ENCODE results near the gene TRMU. TPM values are rescaled to one million over a fixed set of nuclear protein-coding genes. Genes with fewer than 3 reads are reported as not detected.

The TRMU gene
- polyA plus RNA-seq, 1 donor (not counting 4 experiments of a cell fraction or from before 2014, with no cell fraction given), result 33.6 TPM

GRCh38 chr22:46358766-46359165, 23.3 kb downstream of the TRMU start:
- dilution Hi-C loops (cut with MboI; ENCODE audit: extremely low pct_ligation_motif_present, low sequenced_read_pairs), result no loop called here
- Histone ChIP-seq H3K9ac (ENCODE audit: control insufficient read depth, extremely low read depth, insufficient read depth, low read length) (no peak overlapping the region), H3K4me1 (ENCODE audit: control insufficient read depth, extremely low read depth, insufficient read depth, low read length) (peaks cover 9% of the 10 kb centered on the region), H3K9me1 (ENCODE audit: control insufficient read depth, extremely low read depth, insufficient read depth, low read length) (no peaks in the 10 kb centered on the region), H3K9me3 (ENCODE audit: control insufficient read depth, low read depth, low read length) (no peaks in the 10 kb centered on the region), H3K27ac (ENCODE audit: control insufficient read depth, insufficient read depth, low read length) (no peak overlapping the region), H2AFZ (ENCODE audit: control insufficient read depth, low read length) (no peak overlapping the region), H3K27me3 (ENCODE audit: control insufficient read depth, extremely low read depth, insufficient read depth, low read length) (no peaks in the 10 kb centered on the region), H3K4me2 (ENCODE audit: control insufficient read depth, extremely low read depth, insufficient read depth, low read depth, low read length) (no peak overlapping the region), H4K20me1 (ENCODE audit: control insufficient read depth, extremely low read depth, insufficient read depth, low read length) (peaks cover 3% of the 10 kb centered on the region), H3K4me3 (ENCODE audit: control insufficient read depth in 2 of 3, extremely low read depth in 1 of 3, insufficient read depth in 2 of 3, low read depth in 1 of 3, low read length in 3 of 3) (no peak overlapping the region), H3K36me3 (ENCODE audit: control insufficient read depth in 2 of 2, extremely low read depth in 1 of 2, insufficient read depth in 2 of 2, low read length in 2 of 2) (peaks cover 23 to 42% of the 10 kb centered on the region in 2 experiments), H3K79me2 (ENCODE audit: control insufficient read depth, insufficient read depth, low read length) (no peaks in the 10 kb centered on the region)
- FAIRE-seq, result no peak
- TF ChIP-seq CTCF (optimal IDR thresholded peaks at IDR 0.05 in 1 of 3, IDR thresholded peaks at IDR 0.05 in 1 of 3, conservative IDR thresholded peaks at IDR 0.05 in 1 of 3; ENCODE audit: extremely low read depth in 1 of 3, insufficient read depth in 2 of 3, low read length in 3 of 3) (no peak), EZH2 (IDR thresholded peaks at IDR 0.05; ENCODE audit: low read length) (no peak)
- no peak for DNase-seq (ENCODE audit: low read depth, low spot score)

GRCh38 chr22:46359362-46359761, 23.8 kb downstream of the TRMU start:
- DNase-seq (ENCODE audit: low read depth, low spot score), result no peak

More at GRCh38 chr22:46359362-46359761, 23.8 kb downstream of the TRMU start:
- Histone ChIP-seq H3K9ac (ENCODE audit: control insufficient read depth, extremely low read depth, insufficient read depth, low read length) (no peak overlapping the region), H3K9me3 (ENCODE audit: control insufficient read depth, low read depth, low read length) (no peaks in the 10 kb centered on the region), H3K79me2 (ENCODE audit: control insufficient read depth, insufficient read depth, low read length) (no peaks in the 10 kb centered on the region), H3K4me2 (ENCODE audit: control insufficient read depth, extremely low read depth, insufficient read depth, low read depth, low read length) (no peak overlapping the region), H3K4me3 (ENCODE audit: control insufficient read depth in 2 of 3, extremely low read depth in 1 of 3, insufficient read depth in 2 of 3, low read depth in 1 of 3, low read length in 3 of 3) (no peak overlapping the region), H3K36me3 (ENCODE audit: control insufficient read depth in 2 of 2, extremely low read depth in 1 of 2, insufficient read depth in 2 of 2, low read length in 2 of 2) (peaks cover 17 to 39% of the 10 kb centered on the region in 2 experiments), H2AFZ (ENCODE audit: control insufficient read depth, low read length) (no peak overlapping the region), H4K20me1 (ENCODE audit: control insufficient read depth, extremely low read depth, insufficient read depth, low read length) (peaks cover 3% of the 10 kb centered on the region), H3K9me1 (ENCODE audit: control insufficient read depth, extremely low read depth, insufficient read depth, low read length) (no peaks in the 10 kb centered on the region), H3K27me3 (ENCODE audit: control insufficient read depth, extremely low read depth, insufficient read depth, low read length) (no peaks in the 10 kb centered on the region), H3K4me1 (ENCODE audit: control insufficient read depth, extremely low read depth, insufficient read depth, low read length) (peaks cover 9% of the 10 kb centered on the region), H3K27ac (ENCODE audit: control insufficient read depth, insufficient read depth, low read length) (no peak overlapping the region)
- TF ChIP-seq EZH2 (IDR thresholded peaks at IDR 0.05; ENCODE audit: low read length), result no peak
- no peak for TF ChIP-seq CTCF (optimal IDR thresholded peaks at IDR 0.05 in 1 of 3, IDR thresholded peaks at IDR 0.05 in 1 of 3, conservative IDR thresholded peaks at IDR 0.05 in 1 of 3; ENCODE audit: extremely low read depth in 1 of 3, insufficient read depth in 2 of 3, low read length in 3 of 3)
- FAIRE-seq, result no peak
- dilution Hi-C loops (cut with MboI; ENCODE audit: extremely low pct_ligation_motif_present, low sequenced_read_pairs), result no loop called here

Measured in keratinocyte (primary cell).